Measurements from ENCODE around the gene GDAP2. TPM values are rescaled to one million over a fixed set of nuclear protein-coding genes. Genes with fewer than 3 reads are reported as not detected.
"Not testable (repeated sequence)": the region's sequence is repeated elsewhere in the genome, so short reads cannot be mapped to it uniquely, and the experiment has no call there.

GDAP2 gene
- total and polyA plus RNA-seq, 2 donors = 6.2 to 54.0 TPM

DNA sequence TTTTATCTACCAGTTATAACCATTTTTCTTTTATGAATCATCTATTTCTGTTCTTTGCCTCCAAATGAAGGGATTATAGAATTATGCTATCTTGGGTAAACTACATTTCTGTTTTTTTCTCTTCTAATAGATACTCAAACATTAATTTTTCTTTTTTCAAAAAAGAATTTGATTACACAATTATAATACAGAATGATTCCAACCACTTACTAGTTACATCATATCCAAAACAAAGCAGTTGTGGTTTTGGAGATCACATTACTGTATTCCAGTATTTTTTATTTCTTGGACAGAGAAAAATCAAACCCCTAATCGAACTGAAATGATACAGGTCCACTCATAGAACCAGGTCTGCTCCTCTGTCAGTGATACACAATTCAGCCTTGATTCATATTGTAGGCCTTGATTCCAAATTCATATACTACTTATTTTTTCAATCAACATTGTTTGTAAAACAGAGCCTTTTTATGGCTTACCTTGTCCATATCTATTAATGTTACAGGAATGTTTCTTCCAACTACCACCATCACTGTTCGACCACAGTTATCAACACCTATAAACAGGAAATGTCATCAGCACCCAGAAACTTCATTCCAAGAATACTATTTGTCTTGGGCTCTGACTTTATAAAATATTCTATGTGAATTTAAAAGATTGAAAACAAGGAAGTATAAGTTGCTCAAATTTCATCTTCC is 43.2 kb downstream of the GDAP2 start:
- no peak overlapping the region for H3K27ac ChIP-seq (ENCODE audit: low read depth)
- peaks cover 3% of the 10 kb centered on the region for H3K36me3 ChIP-seq (ENCODE audit: insufficient read depth)
- WGBS = 75% methylated on average over 2 of the region's 2 CpGs
- no peak overlapping the region for H3K4me3 ChIP-seq (ENCODE audit: low read depth, low read length)
- no peaks in the 10 kb centered on the region for H3K4me1 ChIP-seq (ENCODE audit: insufficient read depth)
- no peak for DNase-seq (ENCODE audit: extremely low spot score)

DNA sequence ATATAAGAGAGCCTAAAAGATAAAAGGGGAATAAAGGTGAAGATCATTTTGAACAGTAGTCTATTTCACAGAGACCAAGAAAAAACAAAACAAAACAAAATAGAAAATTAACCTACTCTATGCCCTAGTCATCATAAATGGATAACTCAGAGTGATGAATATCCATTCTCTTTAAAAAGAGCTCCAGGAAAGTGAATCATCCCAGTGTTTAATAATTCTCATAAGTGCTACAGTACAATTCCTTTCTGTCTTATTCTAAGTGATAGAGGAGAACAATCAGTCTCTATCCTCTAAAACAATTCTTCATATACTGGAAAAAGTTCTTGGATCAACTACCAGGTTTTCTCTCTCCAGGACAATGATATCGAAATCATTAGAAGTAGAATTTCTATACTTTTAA is 45.8 kb downstream of the GDAP2 start:
- no peaks in the 10 kb centered on the region for H3K4me1 ChIP-seq (ENCODE audit: insufficient read depth)
- H3K4me3 ChIP-seq (ENCODE audit: low read depth, low read length) = no peak overlapping the region
- H3K27ac ChIP-seq (ENCODE audit: low read depth) = no peak overlapping the region
- peaks cover 2% of the 10 kb centered on the region for H3K36me3 ChIP-seq (ENCODE audit: insufficient read depth)
- WGBS = 98% methylated on average over 1 of the region's 1 CpG
- no peak for DNase-seq (ENCODE audit: extremely low spot score)

DNA sequence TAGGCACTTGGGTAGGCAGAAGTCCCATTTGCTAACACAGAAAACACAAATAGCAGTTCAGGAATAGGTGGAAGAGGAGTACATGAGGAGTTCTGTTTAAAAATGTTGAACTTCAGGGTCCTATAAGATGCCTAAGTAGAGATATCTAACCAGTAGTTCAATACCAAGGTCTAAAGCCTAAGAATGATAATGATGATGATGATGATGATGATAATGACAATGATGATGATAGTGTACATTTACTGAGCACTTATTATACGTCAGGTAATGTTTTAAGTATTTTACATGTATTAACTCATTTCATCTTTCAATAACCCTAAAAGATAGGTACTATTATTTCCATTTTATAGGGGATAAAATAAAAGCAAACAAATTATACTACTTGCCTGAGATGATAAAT is 50.1 kb downstream of the GDAP2 start:
- Histone ChIP-seq H3K36me3 (ENCODE audit: insufficient read depth) (peaks cover 3% of the 10 kb centered on the region), H3K4me3 (ENCODE audit: low read depth, low read length) (no peak overlapping the region)
- 94% methylated on average over 1 of the region's 1 CpG for WGBS

DNA sequence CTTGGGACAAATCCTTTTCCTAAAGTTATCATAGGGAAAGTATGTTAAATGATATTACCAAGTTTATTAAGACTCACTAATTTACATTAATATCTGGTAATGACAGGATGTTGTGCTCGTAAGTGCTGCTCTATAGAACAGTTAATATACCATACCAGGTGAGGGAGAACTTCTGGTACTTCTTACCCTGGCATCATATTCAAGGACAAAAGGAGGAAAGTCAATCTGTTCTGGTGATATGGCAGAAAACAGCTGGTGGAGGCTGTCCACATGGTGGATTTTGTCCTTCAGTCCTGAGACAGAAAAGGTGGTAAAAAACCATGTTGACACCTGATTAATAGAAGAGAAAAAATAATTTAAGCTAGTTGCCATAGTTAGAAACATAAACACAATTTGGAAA is 51.6 kb downstream of the GDAP2 start:
- no peak for DNase-seq (ENCODE audit: extremely low spot score)
- no peak overlapping the region for H3K4me3 ChIP-seq (ENCODE audit: low read depth, low read length)
- peaks cover 3% of the 10 kb centered on the region for H3K36me3 ChIP-seq (ENCODE audit: insufficient read depth)
- H3K4me1 ChIP-seq (ENCODE audit: insufficient read depth) = no peaks in the 10 kb centered on the region
- no peak overlapping the region for H3K27ac ChIP-seq (ENCODE audit: low read depth)
- 96% methylated on average over 1 of the region's 1 CpG for whole genome bisulfite sequencing

More for the DNA sequence above, 50.1 kb downstream of the GDAP2 start:
- no peak for DNase-seq (ENCODE audit: extremely low spot score)
- no peak overlapping the region for H3K27ac ChIP-seq (ENCODE audit: low read depth)
- no peaks in the 10 kb centered on the region for H3K4me1 ChIP-seq (ENCODE audit: insufficient read depth)

DNA sequence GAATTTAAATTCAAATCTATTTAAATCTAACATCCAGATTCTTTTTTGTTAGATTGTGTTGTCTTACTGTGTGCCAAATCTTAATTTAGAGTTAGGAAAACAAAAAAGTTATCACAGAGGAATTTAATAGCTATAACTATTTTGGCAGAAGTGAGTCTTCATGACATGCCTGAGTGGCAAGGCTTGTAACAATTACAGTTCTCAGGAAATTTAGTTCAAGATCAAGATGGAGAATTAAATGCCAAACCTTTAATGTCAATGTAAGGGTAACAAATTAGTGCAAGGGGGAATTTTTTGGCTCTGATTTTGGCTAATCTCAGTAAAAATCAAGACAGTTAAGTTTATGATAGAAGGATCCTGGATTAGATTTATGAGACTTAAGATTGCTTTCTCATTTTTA is 58.4 kb downstream of the GDAP2 start:
- no peak for DNase-seq (ENCODE audit: extremely low spot score)
- Histone ChIP-seq H3K4me3 (ENCODE audit: low read depth, low read length) (no peak overlapping the region), H3K36me3 (ENCODE audit: insufficient read depth) (peaks cover 3% of the 10 kb centered on the region), H3K4me1 (ENCODE audit: insufficient read depth) (no peaks in the 10 kb centered on the region), H3K27ac (ENCODE audit: low read depth) (no peak overlapping the region)

DNA sequence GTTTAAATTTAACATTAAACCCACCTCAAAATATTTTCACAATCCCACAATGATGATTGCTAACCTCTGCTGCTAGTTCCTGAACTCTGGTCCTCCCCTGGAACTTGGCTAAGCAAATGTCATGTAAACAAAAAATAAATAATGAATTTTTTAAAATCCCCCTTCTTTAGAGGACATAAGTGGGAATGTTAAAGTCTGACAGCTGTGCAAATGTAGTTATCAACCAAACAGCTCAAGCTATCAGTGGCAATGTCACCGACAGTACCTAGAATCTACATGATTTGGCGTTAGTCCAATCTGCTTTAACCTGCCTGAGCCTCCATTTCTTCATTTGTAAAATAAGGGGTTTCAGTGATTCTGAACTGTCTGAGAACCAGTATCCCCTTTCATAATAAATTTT is 67.7 kb downstream of the GDAP2 start:
- DNase-seq (ENCODE audit: extremely low spot score) = no peak
- no peak overlapping the region for H3K27ac ChIP-seq (ENCODE audit: low read depth)
- H3K36me3 ChIP-seq (ENCODE audit: insufficient read depth) = peaks cover 4% of the 10 kb centered on the region
- H3K4me3 ChIP-seq (ENCODE audit: low read depth, low read length) = no peak overlapping the region
- peaks cover 1% of the 10 kb centered on the region for H3K4me1 ChIP-seq (ENCODE audit: insufficient read depth)
- WGBS = 49% methylated on average over 2 of the region's 2 CpGs

DNA sequence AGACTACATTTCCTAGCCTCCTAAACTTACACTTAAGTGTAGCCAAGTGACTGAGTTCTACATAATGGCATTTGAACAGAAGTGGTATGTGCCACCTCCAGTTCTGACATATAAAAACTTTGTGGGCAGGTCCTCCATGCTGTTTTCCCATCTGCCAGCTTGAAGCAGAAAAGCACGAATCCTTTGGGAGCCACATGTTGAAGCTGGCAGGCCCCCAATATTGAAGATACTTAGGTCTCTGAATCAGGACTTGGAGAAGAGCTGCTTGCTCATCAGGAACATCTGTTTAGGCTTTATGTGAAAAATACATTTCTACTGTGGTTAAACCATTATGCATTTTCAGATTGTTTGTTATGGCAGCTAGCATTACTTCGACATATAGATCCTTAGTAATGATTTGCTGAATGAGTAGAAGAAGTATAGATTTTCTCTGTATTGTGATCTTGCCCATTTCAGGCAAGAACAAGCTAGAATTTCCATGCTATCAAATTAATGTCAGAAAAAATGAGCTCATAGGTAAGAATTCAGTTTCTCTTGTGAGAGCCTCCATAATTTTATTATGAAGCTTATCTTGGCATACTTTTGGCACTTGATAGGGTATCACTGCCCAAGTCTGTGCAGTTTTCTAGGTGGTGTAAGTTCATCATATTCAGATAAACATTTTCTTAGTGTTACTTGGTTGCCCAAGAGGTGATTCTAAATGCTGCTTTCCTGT is 68.4 kb downstream of the GDAP2 start:
- Histone ChIP-seq H3K4me1 (ENCODE audit: insufficient read depth) (peaks cover 1% of the 10 kb centered on the region), H3K4me3 (ENCODE audit: low read depth, low read length) (no peak overlapping the region), H3K36me3 (ENCODE audit: insufficient read depth) (peaks cover under 1% of the 10 kb centered on the region), H3K27ac (ENCODE audit: low read depth) (no peak overlapping the region)
- DNase-seq (ENCODE audit: extremely low spot score) = no peak
- 37% methylated on average over 2 of the region's 2 CpGs for WGBS

DNA sequence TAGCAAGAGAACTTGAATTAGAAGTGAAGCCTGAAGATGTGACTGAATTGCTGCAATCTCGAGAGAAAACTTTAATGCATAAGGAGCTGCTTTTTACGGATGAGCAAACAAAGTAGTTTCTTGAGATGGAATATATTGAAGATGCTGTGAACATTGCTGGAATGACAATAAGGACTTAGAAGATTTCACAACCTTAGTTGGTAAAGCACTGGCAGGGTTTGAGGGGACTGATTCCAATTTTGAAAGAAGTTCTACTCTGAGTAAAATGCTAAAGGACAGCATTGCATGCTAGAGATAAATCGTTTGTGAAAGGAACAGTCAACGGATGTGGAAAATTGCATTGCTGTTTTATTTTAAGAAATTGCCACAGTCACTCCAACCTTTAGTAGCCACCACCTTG is 69.5 kb downstream of the GDAP2 start:
- peaks cover 1% of the 10 kb centered on the region for H3K4me1 ChIP-seq (ENCODE audit: insufficient read depth)
- WGBS = 95% methylated on average over 4 of the region's 4 CpGs
- no peak overlapping the region for H3K27ac ChIP-seq (ENCODE audit: low read depth)
- no peak for DNase-seq (ENCODE audit: extremely low spot score)
- no peak overlapping the region for H3K4me3 ChIP-seq (ENCODE audit: low read depth, low read length)
- no peaks in the 10 kb centered on the region for H3K36me3 ChIP-seq (ENCODE audit: insufficient read depth)

DNA sequence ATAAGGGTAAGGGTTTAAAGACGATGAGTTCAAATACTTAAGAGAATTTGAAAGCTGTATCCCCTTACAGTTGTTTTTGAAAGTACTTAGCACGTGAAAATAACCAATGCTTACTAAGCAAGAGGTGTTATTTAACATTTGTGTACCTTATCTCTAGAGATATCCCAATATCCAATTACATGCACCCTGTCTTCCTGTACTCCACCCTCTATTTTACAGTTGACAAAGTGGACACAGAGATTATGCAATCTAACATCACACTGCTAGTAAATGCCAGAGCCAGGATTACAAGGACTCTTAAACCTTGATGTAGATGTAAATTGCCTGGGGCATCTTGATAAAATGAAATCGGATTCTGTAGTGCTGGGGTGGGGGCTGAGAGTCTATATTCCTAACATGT is 72.0 kb downstream of the GDAP2 start:
- H3K4me3 ChIP-seq (ENCODE audit: low read depth, low read length) = no peak overlapping the region
- 41% methylated on average over 3 of the region's 3 CpGs for WGBS

DNA sequence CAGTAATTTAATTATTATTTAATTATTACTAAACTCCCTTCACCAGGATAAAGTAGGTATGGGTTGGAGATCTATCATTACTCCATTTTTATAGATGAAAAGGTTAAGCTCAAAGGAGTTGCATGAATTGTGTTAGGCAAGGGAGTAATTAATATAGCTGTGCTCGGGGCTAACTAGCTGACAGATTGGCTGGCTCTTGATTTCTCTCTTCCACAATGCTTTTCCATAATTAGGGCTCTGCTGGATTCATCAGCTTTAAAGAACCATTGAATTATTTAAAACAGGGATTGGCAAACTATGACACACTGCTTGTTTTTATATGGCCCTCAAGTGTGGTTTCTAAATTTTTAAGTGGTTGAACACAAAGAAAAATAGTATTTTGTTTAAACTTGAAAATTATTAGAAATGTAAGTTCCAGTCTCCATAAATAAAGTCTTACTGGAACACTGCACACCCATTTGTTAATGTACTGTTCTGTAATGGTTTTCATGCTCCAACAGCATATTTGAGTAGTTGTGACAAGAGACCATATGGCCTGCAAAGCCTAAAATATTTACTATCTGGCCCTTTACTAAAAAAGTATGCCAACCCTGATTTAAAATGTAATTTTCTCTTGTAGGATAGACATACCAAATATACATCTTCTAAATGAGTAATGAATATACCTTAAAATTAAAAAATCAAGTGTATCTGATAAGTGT is 76.4 kb downstream of the GDAP2 start:
- Histone ChIP-seq H3K27ac (ENCODE audit: low read depth) (no peak overlapping the region), H3K4me1 (ENCODE audit: insufficient read depth) (no peaks in the 10 kb centered on the region), H3K36me3 (ENCODE audit: insufficient read depth) (no peaks in the 10 kb centered on the region), H3K4me3 (ENCODE audit: low read depth, low read length) (no peak overlapping the region)
- DNase-seq (ENCODE audit: extremely low spot score) = no peak
- 85% methylated on average over 1 of the region's 1 CpG for WGBS

More for the DNA sequence above, 72.0 kb downstream of the GDAP2 start:
- peaks cover 1% of the 10 kb centered on the region for H3K4me1 ChIP-seq (ENCODE audit: insufficient read depth)
- no peaks in the 10 kb centered on the region for H3K36me3 ChIP-seq (ENCODE audit: insufficient read depth)
- H3K27ac ChIP-seq (ENCODE audit: low read depth) = no peak overlapping the region
- DNase-seq (ENCODE audit: extremely low spot score) = no peak

DNA sequence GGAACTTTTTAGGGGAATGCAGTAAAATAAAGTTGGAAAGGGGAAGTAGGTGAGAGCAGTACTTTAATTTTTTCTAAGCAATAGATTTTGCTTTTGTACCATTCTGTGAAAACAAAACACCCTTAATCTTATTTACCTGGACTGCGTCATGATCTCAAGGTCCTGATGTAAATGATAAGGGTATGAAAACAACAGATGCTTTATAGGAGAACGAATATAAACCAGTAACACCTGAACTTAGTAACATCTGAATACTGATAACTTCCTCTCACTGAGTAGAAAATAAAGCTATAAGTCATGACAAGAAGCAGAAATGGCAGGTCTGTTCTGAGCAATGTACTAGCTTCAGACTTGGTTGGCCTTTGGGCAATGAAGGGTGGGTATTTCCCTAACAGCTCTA is 77.7 kb downstream of the GDAP2 start:
- DNase-seq (ENCODE audit: extremely low spot score) = no peak
- H3K27ac ChIP-seq (ENCODE audit: low read depth) = no peak overlapping the region
- H3K4me1 ChIP-seq (ENCODE audit: insufficient read depth) = no peaks in the 10 kb centered on the region
- no peak overlapping the region for H3K4me3 ChIP-seq (ENCODE audit: low read depth, low read length)
- no peaks in the 10 kb centered on the region for H3K36me3 ChIP-seq (ENCODE audit: insufficient read depth)
- 82% methylated on average over 2 of the region's 2 CpGs for WGBS

DNA sequence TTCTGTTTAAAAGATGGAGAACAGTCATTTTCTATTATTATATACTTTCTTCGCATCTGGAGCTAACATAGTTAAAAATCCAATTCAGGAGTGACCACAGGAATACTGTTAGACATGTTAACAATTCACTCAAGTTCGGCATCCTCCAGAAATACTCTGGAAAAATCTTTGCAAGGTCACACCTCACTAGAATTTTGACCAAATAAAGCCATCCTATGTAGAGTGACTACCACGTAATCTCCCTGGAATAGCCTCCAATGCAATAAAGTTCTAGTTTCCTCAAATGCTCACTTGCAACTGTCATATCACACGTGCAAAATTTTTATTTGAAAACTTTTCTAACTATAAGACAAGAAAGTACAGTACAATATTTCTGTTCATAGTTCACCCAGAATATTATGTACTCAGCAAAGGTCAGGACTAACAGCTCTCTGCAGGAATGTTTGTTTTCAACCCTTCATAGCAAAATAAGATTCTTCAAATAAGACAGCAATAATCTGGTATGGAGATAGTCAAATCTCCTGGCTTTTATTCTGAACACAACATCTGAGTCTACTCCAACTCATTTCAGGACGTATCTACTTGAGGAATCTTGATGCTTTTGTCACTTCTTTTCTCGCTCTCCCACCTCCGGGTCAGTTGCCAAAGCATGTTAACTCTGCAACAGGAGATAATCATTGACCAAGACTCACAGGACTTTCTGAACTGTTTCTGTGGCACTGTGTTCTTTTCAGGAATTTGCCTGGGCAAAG is 82.6 kb downstream of the GDAP2 start:
- Histone ChIP-seq H3K4me1 (ENCODE audit: insufficient read depth) (no peaks in the 10 kb centered on the region), H3K4me3 (ENCODE audit: low read depth, low read length) (no peak overlapping the region), H3K27ac (ENCODE audit: low read depth) (no peak overlapping the region), H3K36me3 (ENCODE audit: insufficient read depth) (no peaks in the 10 kb centered on the region)
- no peak for DNase-seq (ENCODE audit: extremely low spot score)
- WGBS = 62% methylated on average over 7 of the region's 7 CpGs

DNA sequence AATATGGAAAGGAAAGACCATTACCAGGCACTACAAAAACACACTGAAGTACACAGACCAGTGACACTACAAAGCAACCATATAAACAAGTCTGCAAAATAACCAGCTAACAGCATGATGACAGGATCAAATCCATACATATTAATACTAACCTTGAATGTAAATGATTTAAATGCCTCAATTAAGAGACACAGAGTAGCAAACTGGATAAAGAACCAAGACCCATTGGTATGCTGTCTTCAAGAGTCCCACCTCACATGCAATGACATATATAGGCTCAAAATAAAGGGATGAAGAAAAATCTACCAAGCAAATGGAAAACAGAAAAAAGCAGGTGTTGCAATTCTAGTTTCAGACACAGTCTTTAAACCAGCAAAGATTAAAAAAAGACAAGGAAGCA is 84.9 kb downstream of the GDAP2 start:
- H3K4me3 ChIP-seq (ENCODE audit: low read depth, low read length); H3K4me1 ChIP-seq (ENCODE audit: insufficient read depth); H3K36me3 ChIP-seq (ENCODE audit: insufficient read depth); DNase-seq (ENCODE audit: extremely low spot score); H3K27ac ChIP-seq (ENCODE audit: low read depth): not testable (repeated sequence)

Data from urinary bladder (tissue), 4 donors.